CD8-positive, alpha-beta memory T cell (primary cell): ENCODE measurements around the gene RPAP3. TPM values are rescaled to one million over a fixed set of nuclear protein-coding genes. Genes with fewer than 3 reads are reported as not detected.

Experiments used
- CTCF ChIA-PET: fragments of 350-600 bp; sonication (Branson Sonifier 250); formaldehyde crosslinking; loops from one replicate; lab custom pipeline; 2021; ENCODE audit warnings: antibody characterized with exemption; lab: Charles Lee
- POLR2A ChIA-PET: fragments of 350-600 bp; sonication (Branson Sonifier 250); formaldehyde crosslinking; loops from one replicate; lab custom pipeline; 2021; ENCODE audit warnings: antibody characterized with exemption; lab: Charles Lee
- DNase-seq, 5 donors: peaks; one replicate each; pipeline versions ENCODE4 v3.0.0 to v3.0.0-alpha.2; 2020 to 2022; ENCODE audit warnings: mixed read lengths in 1 of 5
- H3K27ac ChIP-seq: one replicate; pipeline ENCODE4 v1.7.0; 2013; ENCODE audit warnings: low read depth, mild to moderate bottlenecking, low read length, moderate library complexity
- H3K27me3 ChIP-seq: 2 replicates; pipeline ENCODE4 v1.7.0; 2013; ENCODE audit warnings: low read length, mild to moderate bottlenecking; ENCODE audit not compliant: insufficient read depth, poor library complexity, severe bottlenecking
- H3K36me3 ChIP-seq: 2 replicates; pipeline ENCODE4 v1.7.0; 2013; ENCODE audit warnings: mild to moderate bottlenecking, low read length, moderate library complexity; ENCODE audit not compliant: insufficient read depth
- H3K4me1 ChIP-seq: 2 replicates; pipeline ENCODE4 v1.7.0; 2013; ENCODE audit warnings: mild to moderate bottlenecking, low read length, moderate library complexity; ENCODE audit not compliant: insufficient read depth
- H3K4me3 ChIP-seq: 2 replicates; pipeline ENCODE4 v1.7.0; 2013; ENCODE audit warnings: mild to moderate bottlenecking, low read length
- H3K9me3 ChIP-seq: 2 replicates; pipeline ENCODE4 v1.7.0; 2013; ENCODE audit warnings: mild to moderate bottlenecking, low read length
- H3K27ac Mint-ChIP-seq, 8 donors: one replicate each; pipeline ENCODE4 v1.8.0; 2020 to 2021; ENCODE audit warnings: mixed read lengths in 8 of 8, mild to moderate bottlenecking in 6 of 8, inconsistent platforms in 3 of 8, moderate library complexity in 3 of 8
- H3K27me3 Mint-ChIP-seq, 2 donors: one replicate each; pipeline ENCODE4 v1.8.0; 2020 to 2021; ENCODE audit warnings: mixed read lengths in 2 of 2, mild to moderate bottlenecking in 1 of 2, moderate library complexity in 1 of 2
- H3K36me3 Mint-ChIP-seq, 3 donors: one replicate each; pipeline ENCODE4 v1.8.0; 2020 to 2021; ENCODE audit warnings: mixed read lengths in 3 of 3, inconsistent platforms in 1 of 3, mild to moderate bottlenecking in 1 of 3
- H3K4me1 Mint-ChIP-seq, 3 donors: one replicate each; pipeline ENCODE4 v1.8.0; 2020 to 2021; ENCODE audit warnings: mixed read lengths in 3 of 3, inconsistent platforms in 1 of 3, mild to moderate bottlenecking in 1 of 3
- H3K4me3 Mint-ChIP-seq, 7 donors: one replicate each; pipeline ENCODE4 v1.8.0; 2020 to 2021; ENCODE audit warnings: mixed read lengths in 7 of 7, mild to moderate bottlenecking in 6 of 7, moderate library complexity in 4 of 7, inconsistent platforms in 2 of 7
- H3K9me3 Mint-ChIP-seq, 5 donors: one replicate each; pipeline ENCODE4 v1.8.0; 2020 to 2022; ENCODE audit warnings: mixed read lengths in 5 of 5, mild to moderate bottlenecking in 3 of 5, moderate library complexity in 2 of 5, inconsistent platforms in 1 of 5
- polyA plus RNA-seq: library from polyadenylated mRNA; unstranded; fragments of 300-500 nt; fragmentation: Illumina TruSeq; gene quantifications from one replicate; pipeline ENCODE4 v1.2.3, GENCODE V29; 2021
- total RNA-seq, 2 experiments: library from RNA; stranded (reverse); gene quantifications; one replicate each; pipeline ENCODE4 v1.2.3, GENCODE V29; 2021

RPAP3 gene
- total and polyA plus RNA-seq, 3 experiments from 2014 or later = 35.3 to 58.1 (median 54.0) TPM

GRCh38 chr12:47735649-47736048 is 29.8 kb upstream of the RPAP3 start:
- Histone ChIP-seq H3K9me3 (no peaks in the 10 kb centered on the region), H3K36me3 (no peaks in the 10 kb centered on the region), H3K27ac (no peak overlapping the region), H3K4me3 (no peak overlapping the region), H3K4me1 (no peaks in the 10 kb centered on the region), H3K27me3 (no peaks in the 10 kb centered on the region)
- ChIA-PET POLR2A (no interaction called here), CTCF (interaction anchor here (1.2 kb wide), 1 partner anchor 106 kb away, joined by 3 read pairs; no protein-coding TSS in a partner anchor)
- Mint-ChIP-seq H3K4me1 (peaks cover 0 to 12% (median 8%) of the 10 kb centered on the region in 3 donors), H3K27ac (peak overlapping the region in 1 of 8 donors; percentile 75), H3K9me3 (no peaks in the 10 kb centered on the region), H3K27me3 (no peaks in the 10 kb centered on the region), H3K36me3 (no peaks in the 10 kb centered on the region), H3K4me3 (no peak overlapping the region)
- no peak for DNase-seq

- Histone ChIP-seq H3K27ac (no peak overlapping the region), H3K36me3 (no peaks in the 10 kb centered on the region), H3K4me1 (no peaks in the 10 kb centered on the region), H3K9me3 (no peaks in the 10 kb centered on the region), H3K27me3 (no peaks in the 10 kb centered on the region), H3K4me3 (no peak overlapping the region)
- Mint-ChIP-seq H3K36me3 (peaks cover 0 to 2% (median 0%) of the 10 kb centered on the region in 3 donors), H3K9me3 (no peaks in the 10 kb centered on the region), H3K4me1 (peaks cover 0 to 5% (median 5%) of the 10 kb centered on the region in 3 donors), H3K27me3 (no peaks in the 10 kb centered on the region), H3K4me3 (no peak overlapping the region), H3K27ac (no peak overlapping the region)
- DNase-seq = no peak
- CTCF ChIA-PET = interaction anchor here (14.3 kb wide), 1 partner anchor 8 kb away, joined by 130 read pairs; no protein-coding TSS in a partner anchor
- POLR2A ChIA-PET = no interaction called here
Measured at GRCh38 chr12:47734725-47735480, 29.1 kb upstream of the RPAP3 start.

- H3K4me1 ChIP-seq = no peaks in the 10 kb centered on the region
- H3K9me3 ChIP-seq = no peaks in the 10 kb centered on the region
- DNase-seq = no peak
- CTCF ChIA-PET = interaction anchor here (0.9 to 14.3 kb wide), 6 partner anchors 9 to 104 kb away, joined by 3 to 130 read pairs (median 6); no protein-coding TSS in a partner anchor
- H3K36me3 ChIP-seq = no peaks in the 10 kb centered on the region
- H3K4me1 Mint-ChIP-seq = peaks cover 0 to 1% (median 0%) of the 10 kb centered on the region in 3 donors
- peaks cover 0 to 3% (median 0%) of the 10 kb centered on the region in 3 donors for H3K36me3 Mint-ChIP-seq
- no peaks in the 10 kb centered on the region for H3K27me3 ChIP-seq
- no peak overlapping the region for H3K4me3 ChIP-seq
- POLR2A ChIA-PET = interaction anchor here (0.9 kb wide), 1 partner anchor 108 kb away, joined by 3 read pairs; no protein-coding TSS in a partner anchor
- H3K4me3 Mint-ChIP-seq = no peak overlapping the region
- no peaks in the 10 kb centered on the region for H3K9me3 Mint-ChIP-seq
- H3K27ac ChIP-seq = no peak overlapping the region
- no peak overlapping the region for H3K27ac Mint-ChIP-seq
- H3K27me3 Mint-ChIP-seq = no peaks in the 10 kb centered on the region
Measured at GRCh38 chr12:47733142-47733541, 27.3 kb upstream of the RPAP3 start.

GRCh38 chr12:47732504-47732903 is 26.7 kb upstream of the RPAP3 start:
- no peaks in the 10 kb centered on the region for H3K27me3 Mint-ChIP-seq
- Histone ChIP-seq H3K27ac (no peak overlapping the region), H3K36me3 (no peaks in the 10 kb centered on the region), H3K27me3 (no peaks in the 10 kb centered on the region), H3K9me3 (no peaks in the 10 kb centered on the region), H3K4me3 (no peak overlapping the region), H3K4me1 (no peaks in the 10 kb centered on the region)
- no peak overlapping the region for H3K4me3 Mint-ChIP-seq
- CTCF ChIA-PET = interaction anchor here (0.7 to 14.3 kb wide), 7 partner anchors 10 to 105 kb away, joined by 3 to 130 read pairs (median 5); no protein-coding TSS in a partner anchor
- DNase-seq = no peak
- peaks cover 0 to 1% (median 0%) of the 10 kb centered on the region in 3 donors for H3K4me1 Mint-ChIP-seq
- H3K27ac Mint-ChIP-seq = peak overlapping the region in 1 of 8 donors; percentile 32
- POLR2A ChIA-PET = interaction anchor here (0.9 kb wide), 1 partner anchor 109 kb away, joined by 3 read pairs; no protein-coding TSS in a partner anchor
- H3K36me3 Mint-ChIP-seq = peaks cover 0 to 3% (median 0%) of the 10 kb centered on the region in 3 donors
- H3K9me3 Mint-ChIP-seq = no peaks in the 10 kb centered on the region

- Mint-ChIP-seq H3K4me1 (no peaks in the 10 kb centered on the region), H3K9me3 (no peaks in the 10 kb centered on the region), H3K36me3 (peaks cover 0 to 3% (median 0%) of the 10 kb centered on the region in 3 donors), H3K27ac (no peak overlapping the region), H3K27me3 (peaks cover 0 to under 1% of the 10 kb centered on the region in 2 donors), H3K4me3 (no peak overlapping the region)
- no peak for DNase-seq
- Histone ChIP-seq H3K4me1 (no peaks in the 10 kb centered on the region), H3K27ac (no peak overlapping the region), H3K27me3 (no peaks in the 10 kb centered on the region), H3K4me3 (no peak overlapping the region), H3K36me3 (no peaks in the 10 kb centered on the region), H3K9me3 (no peaks in the 10 kb centered on the region)
- POLR2A ChIA-PET = interaction anchor here (0.6 kb wide), 2 partner anchors 12 to 15 kb away, joined by 3 read pairs; no protein-coding TSS in a partner anchor
- CTCF ChIA-PET = interaction anchor here (2.5 to 14.3 kb wide), 3 partner anchors 11 to 35 kb away, joined by 8 to 130 read pairs (median 11); no protein-coding TSS in a partner anchor
Measured at GRCh38 chr12:47731723-47732122, 25.9 kb upstream of the RPAP3 start.

GRCh38 chr12:47730341-47730744 is 24.5 kb upstream of the RPAP3 start:
- no peak overlapping the region for H3K4me3 ChIP-seq
- ChIA-PET CTCF (interaction anchor here (1.3 to 14.3 kb wide), 3 partner anchors 12 to 36 kb away, joined by 4 to 130 read pairs (median 8); no protein-coding TSS in a partner anchor), POLR2A (no interaction called here)
- Mint-ChIP-seq H3K36me3 (peaks cover 0 to 3% (median 0%) of the 10 kb centered on the region in 3 donors), H3K27ac (no peak overlapping the region), H3K4me1 (no peaks in the 10 kb centered on the region), H3K9me3 (no peaks in the 10 kb centered on the region), H3K4me3 (no peak overlapping the region), H3K27me3 (peaks cover 0 to 2% of the 10 kb centered on the region in 2 donors)
- H3K27ac ChIP-seq = no peak overlapping the region
- H3K36me3 ChIP-seq = no peaks in the 10 kb centered on the region
- no peaks in the 10 kb centered on the region for H3K9me3 ChIP-seq
- DNase-seq = no peak
- H3K27me3 ChIP-seq = no peaks in the 10 kb centered on the region
- no peaks in the 10 kb centered on the region for H3K4me1 ChIP-seq

GRCh38 chr12:47729233-47729632 is 23.4 kb upstream of the RPAP3 start:
- H3K4me1 Mint-ChIP-seq = no peaks in the 10 kb centered on the region
- no peak for DNase-seq
- no peaks in the 10 kb centered on the region for H3K9me3 ChIP-seq
- H3K4me3 Mint-ChIP-seq = no peak overlapping the region
- peaks cover 0 to 3% of the 10 kb centered on the region in 2 donors for H3K27me3 Mint-ChIP-seq
- H3K36me3 ChIP-seq = no peaks in the 10 kb centered on the region
- H3K27ac Mint-ChIP-seq = peak overlapping the region in 1 of 8 donors; percentile 47
- H3K9me3 Mint-ChIP-seq = no peaks in the 10 kb centered on the region
- no peak overlapping the region for H3K27ac ChIP-seq
- no peaks in the 10 kb centered on the region for H3K4me1 ChIP-seq
- H3K27me3 ChIP-seq = no peaks in the 10 kb centered on the region
- CTCF ChIA-PET = interaction anchor here (1.3 to 14.3 kb wide), 2 partner anchors 13 to 30 kb away, joined by 4 to 130 read pairs; no protein-coding TSS in a partner anchor
- no peak overlapping the region for H3K4me3 ChIP-seq
- peaks cover 0 to 3% (median 0%) of the 10 kb centered on the region in 3 donors for H3K36me3 Mint-ChIP-seq
- POLR2A ChIA-PET = interaction anchor here (0.6 kb wide), 1 partner anchor 84 kb away, joined by 5 read pairs; no protein-coding TSS in a partner anchor
